Measurements from ENCODE around the gene MYOCOS.

GRCh38 chr1:171616586-171616985 lies 5.5 kb upstream of the MYOCOS start:
- no peak for TF ChIP-seq CTCF (IDR thresholded peaks at IDR 0.05; ENCODE audit: low read depth, low read length)
- no peak for TF ChIP-seq MAX (IDR thresholded peaks at IDR 0.05; ENCODE audit: low read depth, low read length)
- no peak for TF ChIP-seq POLR2A (IDR thresholded peaks at IDR 0.05; ENCODE audit: extremely low read depth, insufficient read length)

Measured in NB4 (cell line).